C4-2B (cell line): Measurements from ENCODE around the gene DOCK6.

Experiments used
- CTCF ChIP-seq: fragments of 450-650 bp; conservative IDR thresholded peaks from 2 replicates; pipeline ENCODE4 v1.5.1; 2017; ENCODE audit warnings: mild to moderate bottlenecking
- ZFX ChIP-seq: fragments of 450-650 bp; IDR thresholded peaks from 2 replicates; pipeline ENCODE4 v1.6.1; 2017

- TF ChIP-seq CTCF (no peak), ZFX (no peak)
Observed at GRCh38 chr19:11168568-11168967, 93.8 kb downstream of the DOCK6 start.
